Neural crest cell (in vitro differentiated cells): ENCODE measurements around the gene WDR38. TPM values are rescaled to one million over a fixed set of nuclear protein-coding genes. Genes with fewer than 3 reads are reported as not detected.
A peak's percentile ranks its signal among the peaks of the same experiment; 100 is the strongest.

Source experiments
- DNase-seq: peaks from one replicate; pipeline ENCODE4 v3.0.0; 2021; ENCODE audit warnings: low read depth, mixed read lengths, low spot score
- H3K27ac Mint-ChIP-seq: one replicate; pipeline ENCODE4 v1.8.0; 2021; ENCODE audit warnings: mild to moderate bottlenecking, mixed read lengths; ENCODE audit not compliant: unreplicated experiment
- H3K27me3 Mint-ChIP-seq: 2 replicates; pipeline ENCODE4 v1.8.0; 2021; ENCODE audit warnings: low read depth, mild to moderate bottlenecking, mixed read lengths
- H3K36me3 Mint-ChIP-seq: 2 replicates; pipeline ENCODE4 v1.8.0; 2021; ENCODE audit warnings: low read depth, mild to moderate bottlenecking, mixed read lengths
- H3K4me1 Mint-ChIP-seq: 2 replicates; pipeline ENCODE4 v1.8.0; 2021; ENCODE audit warnings: mixed read lengths
- H3K4me3 Mint-ChIP-seq: one replicate; pipeline ENCODE4 v1.8.0; 2021; ENCODE audit warnings: mild to moderate bottlenecking, mixed read lengths
- H3K9me3 Mint-ChIP-seq: 2 replicates; pipeline ENCODE4 v1.8.0; 2021; ENCODE audit warnings: mixed read lengths
- long read RNA-seq: library from polyadenylated mRNA; unstranded; transcript quantifications from one replicate; pipeline ENCODE4 v2.0.0, GENCODE V29; 2020
- total RNA-seq: library from RNA; stranded (reverse); gene quantifications from 2 replicates; pipeline ENCODE4 v1.2.1, GENCODE V29; 2021
- TF ChIP-seq, protein P1 (sequence below): fragments of 200-600 bp; sonication (generic); conservative IDR thresholded peaks from 2 replicates; pipeline ENCODE4 v1.5.0; 2021; ENCODE audit warnings: antibody characterized with exemption, mild to moderate bottlenecking

WDR38 gene, protein sequence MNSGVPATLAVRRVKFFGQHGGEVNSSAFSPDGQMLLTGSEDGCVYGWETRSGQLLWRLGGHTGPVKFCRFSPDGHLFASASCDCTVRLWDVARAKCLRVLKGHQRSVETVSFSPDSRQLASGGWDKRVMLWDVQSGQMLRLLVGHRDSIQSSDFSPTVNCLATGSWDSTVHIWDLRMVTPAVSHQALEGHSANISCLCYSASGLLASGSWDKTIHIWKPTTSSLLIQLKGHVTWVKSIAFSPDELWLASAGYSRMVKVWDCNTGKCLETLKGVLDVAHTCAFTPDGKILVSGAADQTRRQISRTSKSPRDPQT
- not detected in 2 replicates for total RNA-seq
- long read RNA-seq = 0 reads

DNA sequence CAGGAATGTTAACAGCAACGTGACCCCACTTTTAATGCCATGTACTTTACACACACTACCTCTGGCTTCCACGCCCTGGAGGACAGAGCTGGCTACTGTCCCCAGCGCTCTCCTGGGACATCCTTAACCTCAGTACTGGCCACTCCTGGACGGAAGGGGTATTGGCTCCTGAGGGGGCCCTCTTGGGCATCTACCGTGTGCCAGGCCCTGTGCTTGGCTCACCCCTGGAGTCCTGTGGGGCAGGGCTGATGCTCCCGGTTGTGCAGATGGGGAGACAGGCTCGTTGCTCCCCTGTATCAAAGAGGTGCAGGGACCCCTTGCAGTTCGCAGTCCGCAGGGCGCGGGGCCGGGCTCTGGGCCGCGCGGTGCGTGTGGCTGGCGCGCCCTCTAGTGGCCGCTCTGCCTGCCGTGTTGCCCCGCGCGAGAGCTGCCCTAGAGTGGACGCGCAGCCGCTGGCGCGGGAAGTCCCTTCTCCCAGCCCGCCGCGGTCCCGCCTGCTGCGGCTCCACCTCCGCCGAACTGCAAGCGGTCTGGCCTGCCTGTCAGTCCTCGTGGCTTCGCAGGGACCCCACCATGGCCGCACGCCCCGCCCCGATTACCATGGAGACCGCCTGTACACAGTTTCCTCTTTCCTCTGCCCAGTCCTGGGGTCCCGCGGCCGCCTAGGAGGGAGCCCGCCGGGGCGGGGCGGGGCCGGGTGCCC, at the start of gene WDR38:
WDR38 (plus strand) TSS at position 632 of the 703 bp plus-strand sequence. CDS start 72 bp downstream, outside the sequence.
- H3K4me3 Mint-ChIP-seq = peak within 1 kb of the TSS; percentile 84
- TF ChIP-seq, protein P1, sequence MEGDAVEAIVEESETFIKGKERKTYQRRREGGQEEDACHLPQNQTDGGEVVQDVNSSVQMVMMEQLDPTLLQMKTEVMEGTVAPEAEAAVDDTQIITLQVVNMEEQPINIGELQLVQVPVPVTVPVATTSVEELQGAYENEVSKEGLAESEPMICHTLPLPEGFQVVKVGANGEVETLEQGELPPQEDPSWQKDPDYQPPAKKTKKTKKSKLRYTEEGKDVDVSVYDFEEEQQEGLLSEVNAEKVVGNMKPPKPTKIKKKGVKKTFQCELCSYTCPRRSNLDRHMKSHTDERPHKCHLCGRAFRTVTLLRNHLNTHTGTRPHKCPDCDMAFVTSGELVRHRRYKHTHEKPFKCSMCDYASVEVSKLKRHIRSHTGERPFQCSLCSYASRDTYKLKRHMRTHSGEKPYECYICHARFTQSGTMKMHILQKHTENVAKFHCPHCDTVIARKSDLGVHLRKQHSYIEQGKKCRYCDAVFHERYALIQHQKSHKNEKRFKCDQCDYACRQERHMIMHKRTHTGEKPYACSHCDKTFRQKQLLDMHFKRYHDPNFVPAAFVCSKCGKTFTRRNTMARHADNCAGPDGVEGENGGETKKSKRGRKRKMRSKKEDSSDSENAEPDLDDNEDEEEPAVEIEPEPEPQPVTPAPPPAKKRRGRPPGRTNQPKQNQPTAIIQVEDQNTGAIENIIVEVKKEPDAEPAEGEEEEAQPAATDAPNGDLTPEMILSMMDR = peak; percentile 100

DNA sequence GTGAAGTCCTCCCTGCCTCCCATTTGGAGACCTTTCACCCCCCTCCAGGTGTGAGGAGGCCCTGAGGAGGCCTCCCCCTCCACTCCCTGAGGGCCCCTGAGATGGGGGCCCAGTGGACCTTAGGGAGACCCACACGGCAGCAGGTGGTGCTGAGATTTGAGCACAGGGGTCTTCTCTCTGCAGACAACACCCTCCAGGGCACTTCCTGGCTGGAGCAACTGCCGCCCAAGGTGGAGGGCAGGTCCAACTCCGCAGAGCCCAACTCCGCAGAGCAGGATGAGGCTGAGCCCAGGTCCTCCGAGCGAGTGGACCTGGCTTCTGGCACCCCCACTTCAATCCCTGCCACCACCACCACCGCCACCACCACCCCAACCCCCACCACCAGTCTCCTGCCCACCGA, 49.3 kb upstream of the WDR38 start:
- Mint-ChIP-seq H3K27me3 (no peaks in the 10 kb centered on the region), H3K36me3 (no peaks in the 10 kb centered on the region), H3K4me3 (no peak overlapping the region), H3K9me3 (no peaks in the 10 kb centered on the region), H3K27ac (no peak overlapping the region), H3K4me1 (peaks cover 5% of the 10 kb centered on the region)
- TF ChIP-seq, protein P1 = no peak
- no peak for DNase-seq

More for the DNA sequence above, at the start of gene WDR38:
- H3K9me3 Mint-ChIP-seq = no peaks in the 10 kb centered on the region
- H3K4me1 Mint-ChIP-seq = peaks cover 17% of the 10 kb centered on the region
- H3K27ac Mint-ChIP-seq = peak within 1 kb of the TSS; percentile 53
- peaks cover 5% of the 10 kb centered on the region for H3K27me3 Mint-ChIP-seq
- peaks cover 4% of the 10 kb centered on the region for H3K36me3 Mint-ChIP-seq
- peak; percentile 72 for DNase-seq

DNA sequence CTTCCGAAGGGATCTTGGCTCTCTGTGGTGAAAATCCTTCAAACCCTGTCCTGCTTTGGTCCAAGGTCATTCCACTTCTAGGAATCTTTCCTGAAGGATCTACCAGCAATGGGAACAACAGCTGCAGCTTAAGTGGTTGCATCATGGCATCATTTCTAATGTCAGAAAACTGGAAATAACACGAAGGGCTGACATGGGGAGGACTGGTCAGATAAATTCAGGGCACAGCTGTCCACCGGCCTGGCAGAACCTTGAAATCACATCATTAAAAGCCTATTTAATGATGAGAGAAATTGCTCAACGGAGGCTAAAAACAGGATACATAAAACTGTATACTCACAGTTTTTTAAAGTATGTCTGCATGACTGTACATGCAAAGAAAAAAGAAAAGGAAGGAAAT, 48.1 kb upstream of the WDR38 start:
- Mint-ChIP-seq H3K4me3 (no peak overlapping the region), H3K27me3 (no peaks in the 10 kb centered on the region), H3K36me3 (no peaks in the 10 kb centered on the region), H3K9me3 (no peaks in the 10 kb centered on the region), H3K4me1 (peaks cover 8% of the 10 kb centered on the region), H3K27ac (no peak overlapping the region)
- DNase-seq = no peak
- TF ChIP-seq, protein P1 = no peak

DNA sequence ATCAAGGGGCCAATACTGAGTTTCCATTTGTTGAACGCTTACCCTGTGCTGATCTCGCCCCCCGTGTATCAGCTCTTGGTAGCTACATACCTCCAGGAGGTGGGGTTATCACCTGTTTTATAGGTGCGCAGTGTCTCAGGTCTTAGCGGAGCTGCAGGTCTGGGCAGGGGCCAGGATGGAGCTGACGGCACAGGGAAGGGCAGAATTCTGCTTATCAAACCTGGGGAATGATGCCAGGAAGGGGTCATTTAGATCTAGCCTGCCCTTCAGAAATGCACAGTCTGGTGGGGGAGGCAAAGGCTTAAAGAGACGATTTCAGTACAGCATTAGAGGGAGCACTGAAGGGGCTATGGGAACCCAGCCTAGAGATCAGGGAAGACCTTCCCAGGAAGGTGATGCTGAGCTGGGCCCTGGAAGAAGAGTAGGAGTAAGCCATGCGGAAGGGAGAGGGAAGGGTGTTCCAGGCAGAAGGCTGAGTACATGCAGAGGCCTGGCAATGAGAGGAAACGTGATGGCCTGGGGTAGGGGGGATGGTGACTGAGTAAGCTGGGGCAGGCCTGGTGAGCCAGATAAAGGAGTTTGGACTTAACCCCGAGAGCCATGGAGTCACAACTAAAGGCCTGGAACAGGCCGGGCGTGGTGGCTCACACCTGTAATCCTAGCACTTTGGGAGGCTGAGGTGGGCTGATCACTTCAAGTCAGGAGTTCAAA, 44.9 kb upstream of the WDR38 start:
- DNase-seq = no peak
- Mint-ChIP-seq H3K4me1 (peaks cover 28% of the 10 kb centered on the region), H3K4me3 (no peak overlapping the region), H3K27ac (no peak overlapping the region), H3K9me3 (no peaks in the 10 kb centered on the region), H3K36me3 (no peaks in the 10 kb centered on the region), H3K27me3 (no peaks in the 10 kb centered on the region)
- TF ChIP-seq, protein P1 = no peak

DNA sequence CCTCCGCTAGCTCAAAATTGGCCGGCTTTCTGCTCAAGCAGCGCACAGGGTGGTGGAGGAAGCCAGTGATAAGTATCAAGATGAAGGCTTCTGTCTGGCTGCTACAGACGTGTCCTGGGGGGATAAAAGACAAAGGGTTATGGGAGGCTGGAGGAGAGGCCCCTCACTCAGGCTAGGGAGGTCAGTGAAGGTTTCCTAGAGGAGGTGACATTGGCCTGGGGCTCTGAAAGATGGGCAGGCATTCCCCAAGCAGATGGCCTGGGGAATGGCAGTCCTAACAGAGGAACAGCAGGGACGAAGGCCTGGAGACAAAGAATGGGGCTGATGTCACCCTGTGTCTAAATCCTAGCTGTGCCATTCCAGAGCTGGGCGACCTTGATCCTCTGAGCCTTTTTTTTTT, 44.0 kb upstream of the WDR38 start:
- H3K4me3 Mint-ChIP-seq = no peak overlapping the region
- H3K27me3 Mint-ChIP-seq = no peaks in the 10 kb centered on the region
- TF ChIP-seq, protein P1 = no peak
- no peak for DNase-seq
- no peaks in the 10 kb centered on the region for H3K36me3 Mint-ChIP-seq
- H3K27ac Mint-ChIP-seq = peak overlapping the region; percentile 63
- no peaks in the 10 kb centered on the region for H3K9me3 Mint-ChIP-seq
- H3K4me1 Mint-ChIP-seq = peaks cover 28% of the 10 kb centered on the region
